Fibroblast of upper back skin (primary cell): Measurements from ENCODE around the gene ALOX12.

Source experiments
- DNase-seq: peaks from one replicate; pipeline ENCODE4 v3.0.0-alpha.2; 2013

The ALOX12 gene

GRCh38 chr17:7003745-7004144, 7.9 kb downstream of the ALOX12 start:
- no peak for DNase-seq

- peak; percentile 66 for DNase-seq
Measured at GRCh38 chr17:7004398-7005253, 8.8 kb downstream of the ALOX12 start.

GRCh38 chr17:7005716-7006115, 9.9 kb downstream of the ALOX12 start:
- DNase-seq: no peak

- DNase-seq: no peak
Measured at GRCh38 chr17:7007143-7007542, 11.3 kb downstream of the ALOX12 start.

- DNase-seq: no peak
Measured at GRCh38 chr17:7010523-7010922, 14.7 kb downstream of the ALOX12 start.

- no peak for DNase-seq
Measured at GRCh38 chr17:7011415-7011814, 15.6 kb downstream of the ALOX12 start.

- DNase-seq: no peak
Measured at GRCh38 chr17:7011942-7012254, 16.0 kb downstream of the ALOX12 start.

- DNase-seq: peak; percentile 97
Measured at GRCh38 chr17:7014261-7014994, 18.6 kb downstream of the ALOX12 start.

- DNase-seq: peak; percentile 70
Measured at GRCh38 chr17:7014995-7015958, 19.4 kb downstream of the ALOX12 start.

GRCh38 chr17:7016418-7016817, 20.6 kb downstream of the ALOX12 start:
- DNase-seq: no peak

- DNase-seq: no peak
Measured at GRCh38 chr17:7016886-7017826, 21.3 kb downstream of the ALOX12 start.

- DNase-seq: no peak
Measured at GRCh38 chr17:7017827-7018200, 22.0 kb downstream of the ALOX12 start.

GRCh38 chr17:7018331-7018964, 22.6 kb downstream of the ALOX12 start:
- no peak for DNase-seq

GRCh38 chr17:7019367-7019766, 23.5 kb downstream of the ALOX12 start:
- DNase-seq: no peak

- peak; percentile 68 for DNase-seq
Measured at GRCh38 chr17:7019839-7020519, 24.1 kb downstream of the ALOX12 start.

GRCh38 chr17:7020894-7021664, 25.2 kb downstream of the ALOX12 start:
- no peak for DNase-seq

- peak; percentile 63 for DNase-seq
Measured at GRCh38 chr17:7021993-7022778, 26.3 kb downstream of the ALOX12 start.

- no peak for DNase-seq
Measured at GRCh38 chr17:7022781-7023571, 27.1 kb downstream of the ALOX12 start, which contains the start of gene BCL6B. Gene BCL6B, plus strand, starts transcription at chr17:7023050. Its CDS starts 622 bp downstream, at chr17:7023672.
